Activated CD4-positive, alpha-beta T cell treated with anti-CD3 and anti-CD28 coated beads, Interleukin-2, amount 10 ng/mL, durations not matched to agents 7 days and 5 days (primary cell): Measurements from ENCODE around the gene SOX1. TPM values are rescaled to one million over a fixed set of nuclear protein-coding genes. Genes with fewer than 3 reads are reported as not detected.

ENCODE experiments used
- CTCF ChIA-PET: fragments of 350-600 bp; sonication (Branson Sonifier 250); formaldehyde crosslinking; loops from one replicate; lab custom pipeline; 2021; ENCODE audit warnings: antibody characterized with exemption; lab: Charles Lee
- POLR2A ChIA-PET: fragments of 350-600 bp; sonication (Branson Sonifier 250); formaldehyde crosslinking; loops from one replicate; lab custom pipeline; 2021; ENCODE audit warnings: antibody characterized with exemption; lab: Charles Lee
- DNase-seq: peaks from one replicate; pipeline ENCODE4 v3.0.0-alpha.2; 2020
- H3K27ac Mint-ChIP-seq: one replicate; pipeline ENCODE4 v1.8.0; 2021; ENCODE audit warnings: mild to moderate bottlenecking, moderate library complexity, mixed read lengths
- H3K27me3 Mint-ChIP-seq: one replicate; pipeline ENCODE4 v1.8.0; 2021; ENCODE audit warnings: mixed read lengths
- H3K36me3 Mint-ChIP-seq: one replicate; pipeline ENCODE4 v1.8.0; 2021; ENCODE audit warnings: low read depth, mixed read lengths
- H3K4me1 Mint-ChIP-seq: one replicate; pipeline ENCODE4 v1.8.0; 2021; ENCODE audit warnings: mixed read lengths
- H3K4me3 Mint-ChIP-seq: one replicate; pipeline ENCODE4 v1.8.0; 2021; ENCODE audit warnings: mild to moderate bottlenecking, moderate library complexity, mixed read lengths
- H3K9me3 Mint-ChIP-seq: one replicate; pipeline ENCODE4 v1.8.0; 2021; ENCODE audit warnings: mixed read lengths
- total RNA-seq, 2 experiments: library from RNA; stranded (reverse); gene quantifications; one replicate each; pipeline ENCODE4 v1.2.3, GENCODE V29; 2021

The SOX1 gene
- not detected for total RNA-seq

DNA sequence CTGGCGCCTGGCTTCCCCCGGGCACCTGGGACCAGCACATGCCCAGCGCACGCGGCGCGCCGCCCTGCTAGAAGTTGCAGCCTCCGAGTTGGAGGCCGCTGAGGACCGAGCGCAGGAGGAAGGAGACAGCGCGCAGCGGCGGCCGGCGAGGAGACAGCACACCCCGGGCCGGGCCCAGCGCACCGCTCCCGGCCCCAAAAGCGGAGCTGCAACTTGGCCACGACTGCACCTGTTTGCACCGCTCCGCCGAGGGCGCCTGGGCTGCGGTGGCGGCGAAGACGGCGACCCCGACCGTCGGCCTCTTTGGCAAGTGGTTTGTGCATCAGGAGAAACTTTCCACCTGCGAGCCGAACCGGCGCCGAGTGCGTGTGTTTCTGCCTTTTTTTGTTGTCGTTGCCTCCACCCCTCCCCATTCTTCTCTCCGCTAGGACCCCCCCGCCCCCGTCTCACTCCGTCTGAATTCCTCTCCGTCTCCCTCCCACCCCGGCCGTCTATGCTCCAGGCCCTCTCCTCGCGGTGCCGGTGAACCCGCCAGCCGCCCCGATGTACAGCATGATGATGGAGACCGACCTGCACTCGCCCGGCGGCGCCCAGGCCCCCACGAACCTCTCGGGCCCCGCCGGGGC is at the start of gene SOX1:
Gene SOX1, plus strand, starts transcription at position 34 of the 626 bp plus-strand sequence. Its CDS starts 510 bp downstream, at position 544.
- ChIA-PET CTCF (no interaction called here), POLR2A (no interaction called here)
- H3K9me3 Mint-ChIP-seq = peaks cover 8% of the 10 kb centered on the region
- H3K27me3 Mint-ChIP-seq = peaks cover 67% of the 10 kb centered on the region
- H3K4me3 Mint-ChIP-seq = peak within 1 kb of the TSS; percentile 20
- H3K4me1 Mint-ChIP-seq = peaks cover 3% of the 10 kb centered on the region
- peak within 1 kb of the TSS; percentile 72 for H3K27ac Mint-ChIP-seq
- DNase-seq = no peak
- peaks cover 7% of the 10 kb centered on the region for H3K36me3 Mint-ChIP-seq

DNA sequence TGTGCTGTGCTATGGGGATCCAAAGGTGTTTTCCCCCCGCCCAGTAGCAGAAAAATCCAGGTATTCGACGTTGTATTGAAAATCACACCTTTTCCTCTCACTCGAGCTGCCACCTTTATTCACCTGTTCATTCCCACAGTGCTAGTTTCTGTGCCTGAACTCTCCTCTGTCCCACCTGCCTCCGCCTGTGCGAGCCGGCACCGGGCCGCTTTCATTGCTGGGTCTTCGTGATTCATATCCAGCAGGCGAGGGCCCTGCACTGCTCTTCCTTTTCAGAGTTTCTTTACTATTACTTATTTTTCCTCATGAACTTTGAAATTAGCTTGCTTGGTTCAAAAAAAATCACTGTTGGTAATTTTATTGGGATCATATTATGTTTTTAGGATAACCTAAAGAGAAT is 42.4 kb upstream of the SOX1 start:
- POLR2A ChIA-PET = no interaction called here
- Mint-ChIP-seq H3K27me3 (no peaks in the 10 kb centered on the region), H3K4me1 (no peaks in the 10 kb centered on the region), H3K4me3 (no peak overlapping the region), H3K27ac (no peak overlapping the region), H3K9me3 (no peaks in the 10 kb centered on the region), H3K36me3 (no peaks in the 10 kb centered on the region)
- CTCF ChIA-PET = no interaction called here
- DNase-seq = no peak

DNA sequence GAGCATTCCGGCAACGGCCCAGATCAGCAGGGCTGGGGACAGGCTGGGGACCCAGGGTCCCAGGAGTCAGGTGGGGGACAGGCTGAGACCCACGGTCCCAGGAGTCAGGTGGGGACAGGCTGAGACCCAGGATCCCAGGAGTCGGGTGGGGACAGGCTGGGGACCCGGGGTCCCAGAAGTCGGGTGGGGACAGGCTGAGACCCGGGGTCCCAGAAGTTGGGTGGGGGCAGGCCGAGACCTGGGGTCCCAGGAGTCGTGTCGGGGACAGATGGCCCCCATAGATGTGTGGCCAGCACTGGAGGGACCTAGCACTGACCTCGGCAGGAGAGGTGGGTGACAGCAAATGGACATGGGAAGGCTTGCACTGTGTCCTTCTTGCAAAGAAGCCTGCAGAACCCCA is 39.7 kb upstream of the SOX1 start:
- no peaks in the 10 kb centered on the region for H3K27me3 Mint-ChIP-seq
- H3K27ac Mint-ChIP-seq = no peak overlapping the region
- H3K9me3 Mint-ChIP-seq = no peaks in the 10 kb centered on the region
- H3K4me3 Mint-ChIP-seq = no peak overlapping the region
- ChIA-PET CTCF (no interaction called here), POLR2A (no interaction called here)
- no peaks in the 10 kb centered on the region for H3K4me1 Mint-ChIP-seq
- DNase-seq = no peak
- no peaks in the 10 kb centered on the region for H3K36me3 Mint-ChIP-seq

DNA sequence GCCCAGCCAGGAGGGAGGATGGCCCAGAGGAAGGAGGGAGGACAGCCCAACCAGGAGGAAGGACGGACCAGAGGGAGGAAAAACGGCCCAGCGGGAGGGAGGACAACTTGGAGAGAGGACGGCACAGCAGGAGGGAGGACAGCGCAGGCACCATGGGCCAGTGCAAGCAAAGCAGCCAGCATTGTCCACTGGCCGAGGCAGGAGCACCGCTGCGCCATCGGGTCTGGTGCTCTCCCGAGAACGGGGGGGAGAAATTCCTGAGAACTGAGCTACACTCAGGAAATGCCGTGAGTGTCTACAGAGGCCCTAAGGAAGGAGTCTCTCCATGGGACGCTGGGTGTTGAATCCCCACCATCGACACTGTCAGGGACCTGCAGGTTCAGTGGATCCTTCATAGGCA is 38.5 kb upstream of the SOX1 start:
- POLR2A ChIA-PET = no interaction called here
- no peaks in the 10 kb centered on the region for H3K27me3 Mint-ChIP-seq
- no peaks in the 10 kb centered on the region for H3K4me1 Mint-ChIP-seq
- no peak overlapping the region for H3K27ac Mint-ChIP-seq
- no peak for DNase-seq
- no peaks in the 10 kb centered on the region for H3K36me3 Mint-ChIP-seq
- H3K9me3 Mint-ChIP-seq = no peaks in the 10 kb centered on the region
- CTCF ChIA-PET = no interaction called here
- H3K4me3 Mint-ChIP-seq = no peak overlapping the region

DNA sequence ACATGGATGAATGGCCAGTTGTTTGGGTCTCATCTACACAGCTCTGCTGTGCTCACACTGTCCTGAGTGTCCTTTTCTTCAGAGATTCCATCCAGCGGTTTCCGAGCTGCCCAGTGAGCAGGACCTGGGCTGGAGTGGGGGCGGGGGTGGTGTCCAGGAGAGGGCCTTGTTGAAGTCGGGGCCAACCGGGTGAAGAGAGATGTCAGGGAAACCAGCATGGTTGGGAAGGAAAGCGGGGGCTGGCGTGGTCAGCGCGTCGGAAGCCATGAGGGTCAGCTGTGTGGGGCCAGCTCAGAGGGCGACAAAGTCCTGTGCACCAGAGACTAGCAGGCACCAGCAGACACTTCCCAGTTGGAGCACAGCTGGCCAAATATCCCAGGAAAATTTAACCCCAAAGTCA is 37.8 kb upstream of the SOX1 start:
- no peak overlapping the region for H3K27ac Mint-ChIP-seq
- H3K4me3 Mint-ChIP-seq = no peak overlapping the region
- CTCF ChIA-PET = no interaction called here
- H3K9me3 Mint-ChIP-seq = no peaks in the 10 kb centered on the region
- no peaks in the 10 kb centered on the region for H3K27me3 Mint-ChIP-seq
- POLR2A ChIA-PET = no interaction called here
- no peaks in the 10 kb centered on the region for H3K36me3 Mint-ChIP-seq
- H3K4me1 Mint-ChIP-seq = no peaks in the 10 kb centered on the region
- no peak for DNase-seq

DNA sequence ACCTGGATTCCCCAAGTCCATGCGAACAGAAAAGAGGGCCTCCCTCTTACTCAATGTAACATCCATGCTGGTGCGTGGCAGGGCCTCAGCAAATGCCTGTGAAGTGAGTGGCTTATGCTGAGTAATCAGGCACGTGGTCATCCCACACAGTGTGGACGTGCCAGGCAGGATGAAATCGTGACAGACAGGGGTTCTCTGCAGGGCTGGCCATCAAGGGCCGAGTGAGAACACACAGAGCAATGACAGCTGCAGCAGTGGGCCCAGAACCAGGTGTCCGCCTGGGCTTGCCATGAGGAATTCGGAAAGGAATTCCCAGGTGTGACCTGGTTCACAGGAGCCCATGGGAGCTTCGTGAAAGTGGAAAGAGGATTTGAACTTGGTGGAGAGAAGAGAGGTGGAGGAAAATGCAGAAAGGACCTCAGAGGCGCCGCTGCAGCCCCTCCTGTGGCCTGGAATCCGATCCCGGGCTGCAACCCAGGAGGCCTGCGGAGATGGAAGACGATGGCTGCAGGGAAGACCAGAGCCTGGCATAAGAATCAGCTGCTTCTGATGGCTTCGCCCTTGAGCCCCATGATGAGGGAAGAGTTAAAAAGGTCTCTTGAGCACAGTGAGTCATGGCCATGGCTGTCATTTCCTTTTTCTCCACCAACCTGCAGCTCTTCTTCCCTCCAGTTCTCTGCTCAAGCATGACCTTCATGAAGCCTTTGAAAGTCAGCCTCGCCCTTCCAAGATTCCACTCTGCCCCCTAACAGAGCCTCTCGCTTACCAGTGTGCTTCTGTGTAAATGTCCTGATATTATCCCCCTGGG is 34.6 kb upstream of the SOX1 start:
- no peaks in the 10 kb centered on the region for H3K9me3 Mint-ChIP-seq
- DNase-seq = no peak
- H3K4me3 Mint-ChIP-seq = no peak overlapping the region
- CTCF ChIA-PET = no interaction called here
- no peak overlapping the region for H3K27ac Mint-ChIP-seq
- H3K27me3 Mint-ChIP-seq = no peaks in the 10 kb centered on the region
- H3K36me3 Mint-ChIP-seq = no peaks in the 10 kb centered on the region
- no peaks in the 10 kb centered on the region for H3K4me1 Mint-ChIP-seq
- POLR2A ChIA-PET = no interaction called here

DNA sequence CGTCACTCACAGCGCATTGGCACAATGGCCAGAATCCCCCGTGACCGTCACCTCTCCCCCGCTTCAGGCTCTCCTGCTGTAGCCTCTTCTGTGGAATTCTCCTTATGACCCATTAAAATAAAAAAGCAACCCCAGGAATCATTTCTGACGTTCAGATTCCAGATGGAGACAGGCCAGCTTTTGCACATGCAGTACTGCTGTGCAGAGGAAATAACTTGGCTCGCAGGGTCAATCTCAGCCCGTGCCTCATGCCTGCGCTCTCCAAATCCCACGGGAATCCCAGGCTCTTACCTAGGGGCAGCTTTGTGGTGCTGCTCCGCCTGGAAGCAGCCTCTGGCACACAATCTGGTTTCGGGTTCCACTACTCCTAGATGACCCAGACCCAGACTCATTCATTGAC is 32.7 kb upstream of the SOX1 start:
- no peak for DNase-seq
- ChIA-PET POLR2A (no interaction called here), CTCF (no interaction called here)
- Mint-ChIP-seq H3K4me1 (no peaks in the 10 kb centered on the region), H3K36me3 (no peaks in the 10 kb centered on the region), H3K27me3 (no peaks in the 10 kb centered on the region), H3K27ac (no peak overlapping the region), H3K9me3 (no peaks in the 10 kb centered on the region), H3K4me3 (no peak overlapping the region)

DNA sequence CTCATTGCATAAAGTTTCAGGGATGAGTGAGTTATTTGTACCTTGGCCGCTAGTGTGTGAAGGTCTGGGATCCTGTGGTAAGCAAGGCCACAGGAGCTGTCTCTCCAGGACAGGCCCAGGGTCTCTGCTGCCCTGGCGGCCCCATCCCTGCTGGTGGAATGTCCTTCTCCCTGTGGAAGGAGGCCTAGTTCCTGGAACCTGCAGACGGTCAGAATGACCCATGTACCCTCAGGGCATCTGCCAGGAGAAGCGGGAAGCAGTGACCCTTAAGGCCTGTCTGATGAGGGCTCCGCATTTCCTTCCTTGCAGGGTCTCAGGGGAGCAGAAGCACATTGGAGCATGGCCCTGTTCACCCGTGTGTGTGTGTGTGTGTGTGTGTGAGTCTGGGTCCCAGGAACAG is 32.1 kb upstream of the SOX1 start:
- no peak for DNase-seq
- no peak overlapping the region for H3K27ac Mint-ChIP-seq
- ChIA-PET POLR2A (no interaction called here), CTCF (no interaction called here)
- no peaks in the 10 kb centered on the region for H3K27me3 Mint-ChIP-seq
- no peaks in the 10 kb centered on the region for H3K4me1 Mint-ChIP-seq
- no peak overlapping the region for H3K4me3 Mint-ChIP-seq
- no peaks in the 10 kb centered on the region for H3K36me3 Mint-ChIP-seq
- no peaks in the 10 kb centered on the region for H3K9me3 Mint-ChIP-seq

DNA sequence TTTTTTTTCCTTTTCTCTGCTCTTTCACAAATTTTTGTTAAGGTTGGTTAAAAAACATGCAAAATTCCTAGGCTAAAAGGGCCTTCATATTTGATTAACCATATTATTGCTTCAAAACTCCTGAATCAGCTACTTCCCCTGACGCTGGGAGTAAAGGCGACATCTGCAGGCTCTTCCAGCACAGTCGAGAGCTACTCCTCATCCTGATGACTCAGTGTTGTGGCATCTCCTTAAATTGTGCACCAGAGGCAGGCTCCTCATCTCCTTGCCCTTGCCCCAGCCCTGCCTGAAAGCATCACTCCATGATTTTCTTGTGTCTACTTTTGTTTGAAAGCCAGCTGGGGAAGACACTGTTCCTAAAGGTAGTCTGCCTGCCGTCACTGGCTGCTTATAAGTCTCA is 24.5 kb upstream of the SOX1 start:
- Mint-ChIP-seq H3K9me3 (no peaks in the 10 kb centered on the region), H3K27ac (no peak overlapping the region), H3K36me3 (no peaks in the 10 kb centered on the region), H3K27me3 (peaks cover 5% of the 10 kb centered on the region), H3K4me3 (no peak overlapping the region), H3K4me1 (no peaks in the 10 kb centered on the region)
- ChIA-PET POLR2A (no interaction called here), CTCF (no interaction called here)
- DNase-seq = no peak

DNA sequence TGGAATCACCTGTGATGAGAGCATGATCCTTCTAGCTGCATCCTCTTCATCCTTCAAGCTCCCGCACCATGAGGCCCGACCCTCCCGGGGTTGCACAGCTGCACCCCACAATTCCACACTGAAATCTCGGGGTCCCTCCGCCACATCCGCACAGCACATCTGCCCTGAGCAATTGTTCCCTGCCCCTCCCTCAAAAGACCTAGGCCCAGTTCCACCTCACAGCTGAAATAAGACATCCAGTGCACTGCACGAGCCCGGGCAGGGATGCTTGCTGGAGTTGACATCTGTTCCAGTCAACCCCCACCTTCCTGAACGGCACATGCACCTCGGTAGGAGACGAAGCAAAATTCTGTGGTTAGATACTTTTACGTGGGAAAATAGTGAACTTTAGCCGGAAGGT is 14.7 kb upstream of the SOX1 start:
- DNase-seq = no peak
- Mint-ChIP-seq H3K9me3 (no peaks in the 10 kb centered on the region), H3K4me3 (no peak overlapping the region), H3K36me3 (no peaks in the 10 kb centered on the region), H3K4me1 (no peaks in the 10 kb centered on the region), H3K27me3 (peaks cover 45% of the 10 kb centered on the region), H3K27ac (no peak overlapping the region)
- POLR2A ChIA-PET = no interaction called here
- CTCF ChIA-PET = no interaction called here

DNA sequence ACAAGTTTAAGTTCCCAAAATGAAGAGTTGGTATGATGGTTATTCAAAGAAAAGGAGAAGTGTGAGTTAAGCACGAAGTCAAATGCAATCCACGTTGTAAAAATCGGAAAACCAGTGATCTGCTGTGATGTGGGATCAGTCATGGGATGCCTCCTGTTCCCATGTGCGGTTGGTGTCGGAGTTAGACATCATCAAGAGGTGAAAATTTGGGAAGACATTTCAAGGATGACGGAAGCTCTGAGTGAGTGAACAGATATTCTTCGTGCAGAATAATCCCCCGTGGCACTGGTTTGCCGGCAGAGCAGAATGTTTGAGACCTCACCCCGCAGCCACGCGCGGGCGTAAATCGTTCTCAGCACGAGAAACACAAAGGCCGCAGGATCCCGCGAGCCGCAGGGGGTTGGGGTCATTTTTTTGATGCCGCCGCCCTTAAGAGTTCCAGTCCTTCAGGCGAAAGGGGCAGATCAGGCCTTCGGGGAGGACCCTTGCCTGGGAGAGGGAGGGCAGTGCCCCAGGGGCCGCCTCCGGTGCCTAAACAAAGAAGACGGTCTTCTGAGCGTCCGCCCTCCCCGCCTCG is 13.7 kb upstream of the SOX1 start:
- H3K4me3 Mint-ChIP-seq = no peak overlapping the region
- H3K9me3 Mint-ChIP-seq = no peaks in the 10 kb centered on the region
- ChIA-PET POLR2A (no interaction called here), CTCF (interaction anchor here (0.7 kb wide), 1 partner anchor 80 kb away, joined by 3 read pairs; no protein-coding TSS in a partner anchor)
- DNase-seq = no peak
- peaks cover 50% of the 10 kb centered on the region for H3K27me3 Mint-ChIP-seq
- no peak overlapping the region for H3K27ac Mint-ChIP-seq
- H3K36me3 Mint-ChIP-seq = no peaks in the 10 kb centered on the region
- H3K4me1 Mint-ChIP-seq = no peaks in the 10 kb centered on the region

DNA sequence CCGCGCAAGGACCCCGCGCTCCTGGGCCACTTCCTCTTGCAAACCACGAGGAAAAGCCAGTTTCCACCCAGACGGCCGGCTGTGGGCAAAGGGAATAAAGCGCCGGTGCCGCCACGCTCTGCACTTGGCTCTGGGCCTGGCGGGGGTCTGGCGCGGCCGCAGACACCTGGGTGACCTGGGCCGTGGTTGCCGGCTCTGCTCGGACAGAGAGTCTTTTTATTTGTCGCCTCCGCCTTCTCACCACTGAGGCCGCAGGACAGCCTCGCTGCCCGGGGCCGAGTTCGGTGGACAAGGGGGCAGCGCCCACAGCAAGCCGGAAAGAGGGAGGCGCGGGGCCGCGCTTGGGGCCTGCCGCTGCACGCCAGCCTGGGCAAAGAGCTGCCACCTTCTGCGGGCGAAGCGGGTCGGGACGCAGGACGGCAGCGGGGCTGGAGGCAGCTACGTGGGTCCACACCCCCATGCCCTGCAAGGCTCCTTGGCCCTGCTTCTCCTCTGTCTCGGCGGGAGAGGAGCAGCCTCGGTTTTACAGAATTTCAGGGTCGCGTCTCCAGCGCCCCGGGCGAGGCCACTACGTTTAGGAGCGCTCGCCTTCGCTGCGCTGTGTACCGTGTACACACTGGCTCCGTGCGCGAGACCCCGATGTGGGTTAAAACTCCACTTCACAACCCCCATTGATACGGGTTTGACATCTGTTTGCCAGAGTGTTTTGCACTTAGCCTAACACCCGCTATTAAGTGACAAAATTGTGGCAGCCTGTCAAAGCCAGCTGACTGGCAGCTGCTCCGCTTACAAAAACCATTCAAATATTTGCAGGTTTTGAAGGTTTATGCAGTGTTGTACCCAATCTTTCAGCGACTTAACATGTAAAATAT is 13.0 kb upstream of the SOX1 start:
- H3K4me1 Mint-ChIP-seq = no peaks in the 10 kb centered on the region
- POLR2A ChIA-PET = no interaction called here

DNA sequence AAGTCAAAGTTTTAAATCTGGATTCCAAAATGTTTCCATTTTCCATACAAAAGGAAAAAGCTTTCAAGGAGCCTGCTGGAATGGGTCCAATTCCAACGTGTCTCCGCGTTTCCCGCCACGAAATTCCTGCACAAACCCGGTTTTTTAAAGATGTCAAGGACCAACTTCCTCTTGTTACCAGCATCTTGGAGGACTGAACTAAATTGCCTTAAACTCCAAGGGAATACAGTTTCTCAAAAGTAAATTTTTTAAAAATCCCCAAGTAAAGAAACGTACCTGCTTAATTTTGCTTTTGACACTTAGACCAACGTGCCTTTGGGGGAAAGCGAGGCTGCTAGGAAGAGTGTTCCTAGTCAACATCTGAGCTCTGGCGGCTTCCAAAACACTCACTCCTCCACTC is 12.3 kb upstream of the SOX1 start:
- DNase-seq = no peak
- Mint-ChIP-seq H3K4me3 (no peak overlapping the region), H3K36me3 (no peaks in the 10 kb centered on the region), H3K4me1 (no peaks in the 10 kb centered on the region), H3K27ac (no peak overlapping the region), H3K9me3 (no peaks in the 10 kb centered on the region), H3K27me3 (peaks cover 64% of the 10 kb centered on the region)
- ChIA-PET POLR2A (no interaction called here), CTCF (no interaction called here)

More for the DNA sequence above, 13.0 kb upstream of the SOX1 start:
- Mint-ChIP-seq H3K27ac (no peak overlapping the region), H3K9me3 (no peaks in the 10 kb centered on the region), H3K36me3 (no peaks in the 10 kb centered on the region), H3K4me3 (no peak overlapping the region), H3K27me3 (peaks cover 57% of the 10 kb centered on the region)
- CTCF ChIA-PET = no interaction called here
- no peak for DNase-seq
